Lower leg skin (tissue), 3 donors: ENCODE results near the gene CLDN9.

ENCODE experiments used
- CTCF ChIP-seq, 3 donors: fragments of 450-650 bp; IDR thresholded peaks; one replicate each; pipeline ENCODE4 v1.5.1; 2016; ENCODE audit warnings: antibody characterized with exemption in 3 of 3, mild to moderate bottlenecking in 3 of 3, moderate library complexity in 2 of 3
- POLR2A ChIP-seq, 2 donors: fragments of 450-650 bp; IDR thresholded peaks; one replicate each; pipeline ENCODE4 v1.6.1; 2016 to 2017; ENCODE audit warnings: antibody characterized with exemption in 2 of 2, mild to moderate bottlenecking in 1 of 2, moderate library complexity in 1 of 2

GRCh38 chr16:2963074-2963722 is 49.5 kb upstream of the CLDN9 start:
- TF ChIP-seq CTCF (IDR thresholded peaks at IDR 0.05) (no peak), POLR2A (IDR thresholded peaks at IDR 0.05) (no peak)
